Muscle of leg (tissue), 11 donors: ENCODE data around the gene GRB2. TPM values are rescaled to one million over a fixed set of nuclear protein-coding genes. Genes with fewer than 3 reads are reported as not detected.
A peak's percentile ranks its signal among the peaks of the same experiment; 100 is the strongest.
"Not testable (repeated sequence)": the region's sequence is repeated elsewhere in the genome, so short reads cannot be mapped to it uniquely, and the experiment has no call there.

Experiments used
- DNase-seq: peaks from one replicate; pipeline ENCODE4 v3.0.0; 2013
- H3K27ac ChIP-seq: one replicate; pipeline ENCODE4 v1.5.1; 2013; ENCODE audit warnings: mild to moderate bottlenecking, low read length, control low read depth
- H3K27me3 ChIP-seq: one replicate; pipeline ENCODE4 v1.6.1; 2013; ENCODE audit warnings: low read length; ENCODE audit not compliant: control insufficient read depth, insufficient read depth
- H3K36me3 ChIP-seq: one replicate; pipeline ENCODE4 v1.6.1; 2013; ENCODE audit warnings: low read length; ENCODE audit not compliant: control insufficient read depth, insufficient read depth
- H3K4me1 ChIP-seq: one replicate; pipeline ENCODE4 v1.6.1; 2013; ENCODE audit warnings: low read length; ENCODE audit not compliant: control insufficient read depth, insufficient read depth
- H3K4me3 ChIP-seq: one replicate; pipeline ENCODE4 v1.5.1; 2013; ENCODE audit warnings: low read length, control low read depth
- H3K9me3 ChIP-seq: replicated peaks from 2 replicates; pipeline ENCODE4 v1.6.1; 2013; ENCODE audit warnings: low read depth, low read length; ENCODE audit not compliant: control insufficient read depth
- WGBS: methylation state at CpG from one replicate; pipeline ENCODE4 v1.1.5; 2013; ENCODE audit warnings: missing lambda C conversion rate; ENCODE audit not compliant: insufficient coverage; 5-methylcytosine and 5-hydroxymethylcytosine counted together
- polyA plus RNA-seq, 8 donors: library from polyadenylated mRNA; unstranded; fragments of 120-200 nt; gene quantifications; one replicate each; pipeline versions ENCODE4 v1.2.1 to v1.2.3, GENCODE V29; 2013; ENCODE audit warnings: inconsistent platforms in 1 of 8, low replicate concordance in 1 of 8; ENCODE audit not compliant: insufficient read length in 8 of 8, insufficient read depth in 1 of 8
- total RNA-seq: library from RNA; stranded (reverse); fragments of 120-200 nt; gene quantifications from one replicate; pipeline ENCODE4 v1.2.4, GENCODE V29; 2013

The GRB2 gene
- total and polyA plus RNA-seq, 9 donors, result 88.4 to 162 (median 147) TPM

- Histone ChIP-seq H3K4me3 (peak overlapping the region; percentile 82), H3K27ac (peak overlapping the region; percentile 96), H3K9me3 (no peaks in the 10 kb centered on the region), H3K36me3 (peaks cover 2% of the 10 kb centered on the region), H3K4me1 (peaks cover 13% of the 10 kb centered on the region), H3K27me3 (no peaks in the 10 kb centered on the region)
- no peak for DNase-seq
- WGBS, result 60% methylated on average over 1 of the region's 3 CpGs
Observed at GRCh38 chr17:75392559-75392958, 12.9 kb downstream of the GRB2 start.

GRCh38 chr17:75390982-75391381 lies 14.5 kb downstream of the GRB2 start:
- Histone ChIP-seq H3K9me3 (no peaks in the 10 kb centered on the region), H3K36me3 (peaks cover 8% of the 10 kb centered on the region), H3K27ac (no peak overlapping the region), H3K4me1 (peaks cover 11% of the 10 kb centered on the region), H3K4me3 (no peak overlapping the region), H3K27me3 (no peaks in the 10 kb centered on the region)
- WGBS, result 82% methylated on average over 2 of the region's 3 CpGs
- no peak for DNase-seq

DNA sequence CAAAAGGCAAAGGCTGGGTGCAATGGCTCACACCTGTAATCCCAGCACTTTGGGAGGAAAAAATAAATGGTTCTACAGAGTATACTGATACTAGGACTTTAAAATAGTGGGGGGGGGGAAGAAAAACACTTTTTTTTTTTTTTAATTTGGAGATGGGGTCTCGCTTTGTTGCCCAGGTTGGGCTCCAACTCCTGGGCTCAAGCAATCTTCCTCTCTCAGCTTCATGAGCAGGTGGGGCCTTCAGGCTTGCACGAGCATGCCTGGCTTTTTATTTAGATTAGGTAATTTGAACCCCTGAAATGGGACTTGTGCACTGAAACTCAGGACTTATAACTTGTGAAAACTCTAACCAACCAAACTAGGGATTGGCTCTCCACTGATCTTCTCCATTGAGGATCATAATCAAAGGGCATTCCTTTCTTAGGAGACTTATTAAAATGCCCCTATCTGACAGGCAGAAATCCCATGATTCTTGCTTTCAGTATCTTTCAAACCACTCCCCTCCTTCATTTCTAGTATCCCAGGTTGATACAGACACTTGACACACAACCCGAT lies 16.9 kb downstream of the GRB2 start:
- WGBS, result 95% methylated on average over 1 of the region's 3 CpGs
- Histone ChIP-seq H3K27me3 (no peaks in the 10 kb centered on the region), H3K36me3 (peaks cover 8% of the 10 kb centered on the region), H3K4me3 (no peak overlapping the region), H3K4me1 (peaks cover 5% of the 10 kb centered on the region), H3K27ac (no peak overlapping the region), H3K9me3 (no peaks in the 10 kb centered on the region)
- DNase-seq, result no peak

- Histone ChIP-seq H3K9me3 (no peaks in the 10 kb centered on the region), H3K4me1 (peaks cover 3% of the 10 kb centered on the region), H3K27me3 (no peaks in the 10 kb centered on the region), H3K36me3 (peaks cover 8% of the 10 kb centered on the region), H3K27ac (no peak overlapping the region), H3K4me3 (no peak overlapping the region)
- no peak for DNase-seq
- 67% methylated on average over 1 of the region's 3 CpGs for WGBS
Observed at GRCh38 chr17:75387771-75388170, 17.7 kb downstream of the GRB2 start.

DNA sequence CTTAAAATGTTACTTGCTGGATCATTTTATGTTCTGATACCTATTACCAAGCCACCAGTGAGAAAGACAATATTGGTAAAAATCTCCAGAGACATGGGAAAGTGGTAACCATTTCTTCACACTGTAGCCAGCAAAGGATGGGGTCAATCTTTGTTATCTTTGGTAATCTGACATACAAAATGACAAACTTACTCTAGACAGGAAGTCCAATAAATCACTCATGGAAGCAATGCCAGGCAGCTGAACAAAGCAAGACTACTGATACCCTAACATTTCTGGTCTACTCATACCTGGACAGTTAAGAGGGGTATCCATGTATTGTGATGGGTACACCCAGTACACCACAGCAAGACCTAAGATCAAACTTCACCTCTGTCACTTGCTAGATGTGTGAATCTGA lies 19.0 kb downstream of the GRB2 start:
- H3K4me1 ChIP-seq, result peaks cover 3% of the 10 kb centered on the region
- no peak for DNase-seq

DNA sequence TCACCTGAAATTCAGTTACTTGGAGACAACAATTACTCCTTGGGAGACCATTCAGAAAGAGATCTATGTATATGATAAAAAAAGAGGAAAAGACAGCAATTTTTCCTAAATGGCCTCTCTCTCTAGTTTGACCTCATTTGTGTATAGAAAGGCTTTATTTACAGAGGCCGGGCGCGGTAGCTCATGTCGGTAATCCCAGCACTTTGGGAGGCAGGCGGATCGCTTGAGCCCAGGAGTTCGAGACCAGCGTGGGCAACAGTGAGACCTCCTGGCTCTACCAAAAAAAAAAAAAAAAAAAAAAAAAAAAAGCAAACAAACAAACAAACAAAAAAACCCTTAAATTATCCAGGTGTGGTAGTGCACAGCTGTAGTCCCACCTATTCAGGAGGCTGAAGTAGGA lies 20.7 kb downstream of the GRB2 start:
- H3K4me1 ChIP-seq, result peaks cover 3% of the 10 kb centered on the region
- no peaks in the 10 kb centered on the region for H3K27me3 ChIP-seq
- H3K27ac ChIP-seq, result no peak overlapping the region
- H3K4me3 ChIP-seq, result no peak overlapping the region
- no peaks in the 10 kb centered on the region for H3K9me3 ChIP-seq
- WGBS, result no CpG with 5 or more reads among the region's 8 CpGs
- peaks cover 8% of the 10 kb centered on the region for H3K36me3 ChIP-seq
- DNase-seq, result no peak

More for the DNA sequence above, 19.0 kb downstream of the GRB2 start:
- H3K4me3 ChIP-seq, result no peak overlapping the region
- no peaks in the 10 kb centered on the region for H3K9me3 ChIP-seq
- no peak overlapping the region for H3K27ac ChIP-seq
- no peaks in the 10 kb centered on the region for H3K27me3 ChIP-seq
- peaks cover 8% of the 10 kb centered on the region for H3K36me3 ChIP-seq

GRCh38 chr17:75383842-75384195 lies 21.7 kb downstream of the GRB2 start:
- Histone ChIP-seq H3K27ac (no peak overlapping the region), H3K27me3 (no peaks in the 10 kb centered on the region), H3K4me3 (no peak overlapping the region), H3K4me1 (peaks cover 3% of the 10 kb centered on the region), H3K9me3 (no peaks in the 10 kb centered on the region), H3K36me3 (peaks cover 6% of the 10 kb centered on the region)
- no peak for DNase-seq
- WGBS, result 100% methylated on average over 1 of the region's 5 CpGs

DNA sequence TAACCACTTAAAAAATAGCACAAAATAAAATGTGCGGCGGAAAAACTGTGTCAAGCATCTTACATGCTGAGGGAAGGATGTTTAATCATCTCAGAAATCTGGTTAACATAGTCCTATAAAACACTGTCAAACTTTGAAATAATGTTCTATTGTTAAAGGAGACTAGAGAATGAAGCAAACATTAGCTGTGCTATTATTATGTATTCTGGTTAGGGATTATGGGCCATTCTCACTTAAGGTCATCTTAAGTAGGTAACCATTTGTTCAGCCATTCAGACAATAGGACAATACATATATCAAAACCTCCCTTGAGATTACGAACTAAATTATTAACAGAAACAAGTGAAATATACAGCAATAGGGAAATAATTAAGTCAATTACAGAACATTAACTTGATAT lies 24.7 kb downstream of the GRB2 start:
- Histone ChIP-seq H3K9me3 (no peaks in the 10 kb centered on the region), H3K36me3 (peaks cover 4% of the 10 kb centered on the region), H3K4me1 (no peaks in the 10 kb centered on the region), H3K27ac (no peak overlapping the region), H3K4me3 (no peak overlapping the region), H3K27me3 (no peaks in the 10 kb centered on the region)
- no peak for DNase-seq
- no CpG with 5 or more reads among the region's 3 CpGs for WGBS

GRCh38 chr17:75380315-75380714 lies 25.2 kb downstream of the GRB2 start:
- Histone ChIP-seq H3K27ac (no peak overlapping the region), H3K27me3 (no peaks in the 10 kb centered on the region), H3K4me1 (no peaks in the 10 kb centered on the region), H3K4me3 (no peak overlapping the region), H3K9me3 (no peaks in the 10 kb centered on the region), H3K36me3 (peaks cover 4% of the 10 kb centered on the region)
- DNase-seq, result no peak

GRCh38 chr17:75379426-75379825 lies 26.1 kb downstream of the GRB2 start:
- H3K4me3 ChIP-seq, H3K4me1 ChIP-seq, DNase-seq, H3K36me3 ChIP-seq, H3K27ac ChIP-seq, H3K27me3 ChIP-seq, H3K9me3 ChIP-seq: not testable (repeated sequence)
- no CpG with 5 or more reads among the region's 1 CpG for WGBS

DNA sequence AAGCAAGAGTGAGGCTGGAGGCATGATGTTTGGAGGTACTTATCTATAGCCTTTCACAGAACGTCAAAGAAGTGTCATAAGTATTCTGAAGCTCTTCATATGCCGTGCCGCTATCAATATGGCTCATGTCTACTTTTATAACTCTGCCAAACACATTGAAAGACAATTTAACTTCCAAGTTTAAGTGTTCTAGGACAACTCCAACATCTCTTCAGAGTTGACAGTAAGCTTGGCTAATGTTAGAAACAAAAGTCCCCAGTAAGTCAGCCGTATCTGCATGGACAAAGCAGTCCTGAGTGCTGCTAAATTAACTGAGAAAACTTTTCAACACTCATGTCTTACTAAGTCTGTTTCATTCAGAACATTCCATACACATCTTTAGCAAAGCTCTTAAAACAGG lies 32.2 kb downstream of the GRB2 start:
- no peak overlapping the region for H3K27ac ChIP-seq
- WGBS, result 71% methylated on average over 1 of the region's 4 CpGs
- H3K4me1 ChIP-seq, result peaks cover 20% of the 10 kb centered on the region
- no peak overlapping the region for H3K4me3 ChIP-seq
- no peak for DNase-seq
- H3K27me3 ChIP-seq, result no peaks in the 10 kb centered on the region
- no peaks in the 10 kb centered on the region for H3K9me3 ChIP-seq
- H3K36me3 ChIP-seq, result peaks cover 9% of the 10 kb centered on the region
